NCI-H2081 (cell line): ENCODE data around the gene PATJ.
"Not testable (repeated sequence)": the region's sequence is repeated elsewhere in the genome, so short reads cannot be mapped to it uniquely, and the experiment has no call there.

ENCODE experiments used
- DNase-seq, 2 experiments: peaks; one replicate each; lab custom pipeline; 2025; lab: John Stamatoyannopoulos, UW

Gene PATJ

GRCh38 chr1:61888808-61889207 is 146.5 kb downstream of the PATJ start:
- no peak for DNase-seq

GRCh38 chr1:61890435-61890834 is 148.2 kb downstream of the PATJ start:
- not testable (repeated sequence) for DNase-seq

GRCh38 chr1:61892977-61893376 is 150.7 kb downstream of the PATJ start:
- DNase-seq = no peak

GRCh38 chr1:61894296-61894695 is 152.0 kb downstream of the PATJ start:
- DNase-seq = not testable (repeated sequence)

- no peak for DNase-seq
These were observed 152.9 kb downstream of the PATJ start for GRCh38 chr1:61895175-61895574.

- DNase-seq = no peak
These were observed 156.4 kb downstream of the PATJ start for GRCh38 chr1:61898658-61899057.

- no peak for DNase-seq
These were observed 162.1 kb downstream of the PATJ start for GRCh38 chr1:61904354-61904753.

- DNase-seq = no peak
These were observed 164.8 kb downstream of the PATJ start for GRCh38 chr1:61907102-61907501.

- DNase-seq = no peak
These were observed 167.8 kb downstream of the PATJ start for GRCh38 chr1:61910035-61910434.

GRCh38 chr1:61914823-61915482 is 172.7 kb downstream of the PATJ start:
- no peak for DNase-seq

GRCh38 chr1:61921435-61921834 is 179.2 kb downstream of the PATJ start:
- DNase-seq = no peak

GRCh38 chr1:61922950-61923480 is 180.7 kb downstream of the PATJ start:
- no peak for DNase-seq

GRCh38 chr1:61925591-61926298 is 183.5 kb downstream of the PATJ start:
- no peak for DNase-seq

GRCh38 chr1:61926597-61926996 is 184.3 kb downstream of the PATJ start:
- DNase-seq = no peak

- DNase-seq = no peak
These were observed 187.9 kb downstream of the PATJ start for GRCh38 chr1:61930116-61930645.

GRCh38 chr1:61931587-61932279 is 189.5 kb downstream of the PATJ start:
- no peak for DNase-seq

GRCh38 chr1:61935516-61935915 is 193.2 kb downstream of the PATJ start:
- DNase-seq = no peak

- no peak for DNase-seq
These were observed 194.6 kb downstream of the PATJ start for GRCh38 chr1:61936839-61937238.

- no peak for DNase-seq
These were observed 199.5 kb downstream of the PATJ start for GRCh38 chr1:61941794-61942193.

- no peak for DNase-seq
These were observed 200.6 kb downstream of the PATJ start for GRCh38 chr1:61942856-61943255.

GRCh38 chr1:61948685-61949084 is 206.4 kb downstream of the PATJ start:
- not testable (repeated sequence) for DNase-seq

- DNase-seq = no peak
These were observed 208.1 kb downstream of the PATJ start for GRCh38 chr1:61950418-61950817.
